PC-9 (cell line): Measurements from ENCODE around the gene FA2H. TPM values are rescaled to one million over a fixed set of nuclear protein-coding genes. Genes with fewer than 3 reads are reported as not detected.

Source experiments
- BruUV-seq: library from RNA; stranded (reverse); fragments of 400-500 nt; replicated peaks from 2 replicates; lab custom pipeline; 2021; lab: Mats Ljungman, UMichigan
- CTCF ChIA-PET: fragments of 300-600 bp; sonication (Branson Sonifier 250); formaldehyde crosslinking; loops from one replicate; lab custom pipeline; 2022; ENCODE audit warnings: antibody characterized with exemption; lab: Charles Lee
- POLR2A ChIA-PET: fragments of 300-600 bp; sonication (Branson Sonifier 250); formaldehyde crosslinking; loops from one replicate; lab custom pipeline; 2022; ENCODE audit warnings: antibody characterized with exemption; ENCODE audit not compliant: unreplicated experiment; lab: Charles Lee
- DNase-seq, 2 experiments: peaks; one replicate each; pipeline versions ENCODE4 v3.0.0 to v3.0.0-alpha.2; 2015 to 2022; ENCODE audit warnings: mixed read lengths in 1 of 2
- H2AFZ ChIP-seq: fragments of 200-600 bp; sonication (generic); 2 replicates; pipeline ENCODE4 v1.8.1; 2017; ENCODE audit warnings: antibody characterized with exemption
- H3F3A ChIP-seq: fragments of 200-600 bp; sonication (generic); 2 replicates; pipeline ENCODE4 v1.8.1; 2017; ENCODE audit warnings: antibody characterized with exemption, mild to moderate bottlenecking, low read depth; ENCODE audit not compliant: insufficient read depth
- H3K27ac ChIP-seq: fragments of 200-600 bp; sonication (generic); 2 replicates; pipeline ENCODE4 v1.6.1; 2016; ENCODE audit warnings: mixed run types
- H3K27me3 ChIP-seq: fragments of 200-600 bp; sonication (generic); 2 replicates; pipeline ENCODE4 v1.6.1; 2016; ENCODE audit warnings: low read depth, mixed run types; ENCODE audit not compliant: insufficient read depth
- H3K36me3 ChIP-seq: fragments of 200-600 bp; sonication (generic); 2 replicates; pipeline ENCODE4 v1.6.1; 2016; ENCODE audit warnings: low read depth, mixed run types
- H3K4me1 ChIP-seq: fragments of 200-600 bp; sonication (generic); replicated peaks from 2 replicates; pipeline ENCODE4 v1.6.1; 2016; ENCODE audit warnings: mixed run types; ENCODE audit not compliant: insufficient read depth
- H3K4me2 ChIP-seq: fragments of 200-600 bp; sonication (generic); 2 replicates; pipeline ENCODE4 v1.6.1; 2017; ENCODE audit warnings: mixed run types
- H3K4me3 ChIP-seq: fragments of 200-600 bp; sonication (generic); 2 replicates; pipeline ENCODE4 v1.6.1; 2016; ENCODE audit warnings: mixed run types
- H3K79me2 ChIP-seq: fragments of 200-600 bp; sonication (generic); 2 replicates; pipeline ENCODE4 v1.6.1; 2017; ENCODE audit warnings: low read depth, mixed run types
- H3K9me2 ChIP-seq: fragments of 200-600 bp; sonication (generic); 2 replicates; pipeline ENCODE4 v1.8.1; 2017; ENCODE audit warnings: mild to moderate bottlenecking; ENCODE audit not compliant: insufficient read depth
- H3K9me3 ChIP-seq: fragments of 200-600 bp; sonication (generic); 2 replicates; pipeline ENCODE4 v1.8.1; 2016; ENCODE audit warnings: low read depth; ENCODE audit not compliant: insufficient read depth
- H4K20me1 ChIP-seq: fragments of 200-600 bp; sonication (generic); 2 replicates; pipeline ENCODE4 v1.8.1; 2017; ENCODE audit not compliant: insufficient read depth
- CTCF ChIP-seq: fragments of 200-600 bp; sonication (generic); conservative IDR thresholded peaks from 2 replicates; pipeline ENCODE4 v1.6.1; 2017; ENCODE audit warnings: mixed run types, antibody characterized with exemption, mild to moderate bottlenecking, moderate library complexity
- EZH2 ChIP-seq: fragments of 200-600 bp; sonication (generic); IDR thresholded peaks from 2 replicates; pipeline ENCODE4 v1.8.0; 2017; ENCODE audit warnings: antibody characterized with exemption, low read depth
- intact Hi-C: fragments of 100-400 bp; cut with micrococcal nuclease; formaldehyde crosslinking; loops from one replicate; pipeline ENCODE4 v1.10.0; 2022; ENCODE audit not compliant: unreplicated experiment
- total RNA-seq: library from RNA; stranded (reverse); gene quantifications from 2 replicates; pipeline ENCODE4 v1.2.3, GENCODE V29; 2021

Gene FA2H
- total RNA-seq, 1 experiment from 2014 or later = 3.5 TPM

GRCh38 chr16:74807052-74807646, 32.5 kb upstream of the FA2H start:
- Histone ChIP-seq H4K20me1 (no peaks in the 10 kb centered on the region), H3K27me3 (no peaks in the 10 kb centered on the region), H3K27ac (no peak overlapping the region), H3K4me2 (no peak overlapping the region), H3F3A (no peaks in the 10 kb centered on the region), H2AFZ (no peak overlapping the region), H3K4me1 (no peaks in the 10 kb centered on the region), H3K9me3 (no peaks in the 10 kb centered on the region; the same call in 1 of the 2 replicates), H3K36me3 (no peaks in the 10 kb centered on the region), H3K9me2 (no peaks in the 10 kb centered on the region), H3K4me3 (no peak overlapping the region), H3K79me2 (no peaks in the 10 kb centered on the region)
- BruUV-seq = no TSS peak
- ChIA-PET CTCF (no interaction called here), POLR2A (no interaction called here)
- DNase-seq = no peak
- TF ChIP-seq EZH2 = no peak
- no peak for TF ChIP-seq CTCF
- intact Hi-C loops = no loop called here

- H3K4me1 ChIP-seq = 0 out of 2 replicates have a peak, but pooled peaks cover 2% of the 10 kb centered on the region
- no peak overlapping the region for H3K4me2 ChIP-seq
- DNase-seq = no peak
- TF ChIP-seq EZH2 (no peak), CTCF (no peak)
- H3K79me2 ChIP-seq = no peaks in the 10 kb centered on the region
- H3K27me3 ChIP-seq = 0 out of 2 replicates have a peak, but pooled peaks cover under 1% of the 10 kb centered on the region
- H3K36me3 ChIP-seq = no peaks in the 10 kb centered on the region
- H4K20me1 ChIP-seq = no peaks in the 10 kb centered on the region
- no peak overlapping the region for H3K4me3 ChIP-seq
- no peak overlapping the region for H3K27ac ChIP-seq
- no peak overlapping the region for H2AFZ ChIP-seq
- CTCF ChIA-PET = no interaction called here
- intact Hi-C loops = no loop called here
- no peaks in the 10 kb centered on the region for H3F3A ChIP-seq
- BruUV-seq = no TSS peak
- H3K9me2 ChIP-seq = no peaks in the 10 kb centered on the region
- H3K9me3 ChIP-seq = peaks cover 3% of the 10 kb centered on the region; the same call in 1 of the 2 replicates
- POLR2A ChIA-PET = no interaction called here
Measured at GRCh38 chr16:74800216-74800871, 25.7 kb upstream of the FA2H start.

- Histone ChIP-seq H3K27ac (no peak overlapping the region), H3K4me3 (no peak overlapping the region), H2AFZ (no peak overlapping the region), H3K79me2 (no peaks in the 10 kb centered on the region), H3K27me3 (0 out of 2 replicates have a peak, but pooled peaks cover 7% of the 10 kb centered on the region), H3K4me1 (0 out of 2 replicates have a peak, but pooled peaks cover 4% of the 10 kb centered on the region), H4K20me1 (no peaks in the 10 kb centered on the region), H3F3A (no peaks in the 10 kb centered on the region), H3K9me2 (no peaks in the 10 kb centered on the region), H3K4me2 (no peak overlapping the region), H3K9me3 (peaks cover 3% of the 10 kb centered on the region; the same call in 1 of the 2 replicates), H3K36me3 (no peaks in the 10 kb centered on the region)
- intact Hi-C loops = no loop called here
- BruUV-seq = no TSS peak
- DNase-seq = no peak
- no peak for TF ChIP-seq CTCF
- TF ChIP-seq EZH2 = no peak
- ChIA-PET CTCF (interaction anchor here (0.5 kb wide), 1 partner anchor 801 kb away, joined by 5 read pairs; no protein-coding TSS in a partner anchor), POLR2A (no interaction called here)
Measured at GRCh38 chr16:74797414-74797813, 22.8 kb upstream of the FA2H start.
